ENCODE data around the gene MITF.
A peak's percentile ranks its signal among the peaks of the same experiment; 100 is the strongest.

MITF gene, protein sequence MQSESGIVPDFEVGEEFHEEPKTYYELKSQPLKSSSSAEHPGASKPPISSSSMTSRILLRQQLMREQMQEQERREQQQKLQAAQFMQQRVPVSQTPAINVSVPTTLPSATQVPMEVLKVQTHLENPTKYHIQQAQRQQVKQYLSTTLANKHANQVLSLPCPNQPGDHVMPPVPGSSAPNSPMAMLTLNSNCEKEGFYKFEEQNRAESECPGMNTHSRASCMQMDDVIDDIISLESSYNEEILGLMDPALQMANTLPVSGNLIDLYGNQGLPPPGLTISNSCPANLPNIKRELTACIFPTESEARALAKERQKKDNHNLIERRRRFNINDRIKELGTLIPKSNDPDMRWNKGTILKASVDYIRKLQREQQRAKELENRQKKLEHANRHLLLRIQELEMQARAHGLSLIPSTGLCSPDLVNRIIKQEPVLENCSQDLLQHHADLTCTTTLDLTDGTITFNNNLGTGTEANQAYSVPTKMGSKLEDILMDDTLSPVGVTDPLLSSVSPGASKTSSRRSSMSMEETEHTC

DNA sequence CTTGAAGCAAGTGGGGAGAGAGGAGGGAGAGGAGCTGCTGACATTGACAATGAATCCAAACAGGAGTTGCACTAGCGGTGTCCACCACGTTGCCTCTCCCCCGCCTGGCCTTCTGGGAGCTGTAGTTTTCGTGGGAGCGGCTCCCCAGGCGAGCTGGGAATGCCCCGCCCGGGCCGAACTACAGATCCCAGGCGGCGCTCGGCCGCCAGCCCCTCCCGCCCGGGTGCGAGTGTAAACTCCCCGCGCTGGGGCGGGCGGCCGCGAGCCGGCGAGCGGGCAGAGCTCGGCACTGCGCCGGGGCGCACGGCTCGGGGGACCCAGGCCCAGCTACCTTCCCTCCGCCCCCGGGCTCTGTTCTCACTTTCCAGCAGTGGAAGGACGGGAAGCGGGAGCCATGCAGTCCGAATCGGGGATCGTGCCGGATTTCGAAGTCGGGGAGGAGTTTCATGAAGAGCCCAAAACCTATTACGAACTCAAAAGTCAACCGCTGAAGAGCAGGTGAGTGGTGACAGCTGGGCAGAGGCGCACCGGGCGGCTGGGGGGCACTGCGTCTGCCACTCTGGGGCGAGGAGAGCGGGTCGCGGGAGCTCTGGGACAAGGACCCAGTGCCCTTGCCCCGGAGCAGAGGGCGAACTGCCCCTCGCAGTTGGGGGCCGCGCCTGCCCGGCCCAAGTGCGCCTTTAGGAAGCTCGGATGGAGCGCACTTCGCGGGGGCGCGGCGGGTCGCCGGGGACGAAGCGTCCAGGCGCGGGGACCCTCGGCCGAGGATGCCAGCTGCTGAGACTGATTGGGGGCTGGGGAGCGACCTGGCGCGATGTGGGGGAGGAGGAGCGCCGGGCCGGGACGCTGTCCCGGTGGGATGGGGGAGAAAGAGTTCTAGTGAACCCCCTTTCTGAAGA, at the start of gene MITF:
Gene MITF (plus strand): TSS at position 261 of the 899 bp plus-strand sequence. CDS start 134 bp downstream, at position 395.
- DNase-seq: peak; percentile 55

DNA sequence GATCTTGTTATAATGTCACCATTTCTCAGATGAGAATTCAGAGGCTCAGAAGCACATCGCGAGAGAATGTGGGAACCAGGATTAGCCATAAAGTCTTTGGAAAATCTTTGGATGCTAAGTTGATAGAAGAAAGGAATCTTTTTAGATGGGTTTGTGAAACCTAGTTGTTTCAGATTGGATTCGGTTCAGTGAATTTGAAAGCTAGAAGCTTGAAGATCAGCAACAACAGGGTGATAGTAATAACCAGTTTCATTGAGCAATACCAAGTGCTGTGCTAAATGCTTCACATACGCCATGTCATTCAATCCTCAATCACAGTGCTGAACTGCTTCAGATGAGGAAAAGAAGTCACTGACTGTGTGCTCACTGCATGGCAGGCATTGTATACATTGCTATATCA, 47.4 kb upstream of the MITF start:
- DNase-seq: no peak

DNA sequence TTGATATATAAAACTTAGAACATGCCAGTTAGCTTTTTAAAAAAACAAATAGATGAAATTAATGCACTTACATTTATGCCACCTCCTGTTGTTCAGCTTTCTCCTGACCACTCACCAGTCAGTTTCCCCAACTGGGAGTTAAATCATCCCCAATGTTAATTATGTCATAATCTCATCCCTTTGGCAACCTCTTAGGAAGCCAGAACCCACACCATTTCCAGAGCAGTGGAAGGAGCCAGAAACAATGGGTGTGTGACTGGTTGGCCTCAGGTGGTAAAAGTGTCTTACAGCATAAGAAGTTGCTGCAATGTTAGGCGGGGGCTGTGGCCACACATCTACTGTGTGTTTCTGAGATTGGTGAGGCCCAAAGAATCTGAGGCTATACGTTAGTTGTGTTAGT, 46.5 kb upstream of the MITF start:
- DNase-seq: no peak

DNA sequence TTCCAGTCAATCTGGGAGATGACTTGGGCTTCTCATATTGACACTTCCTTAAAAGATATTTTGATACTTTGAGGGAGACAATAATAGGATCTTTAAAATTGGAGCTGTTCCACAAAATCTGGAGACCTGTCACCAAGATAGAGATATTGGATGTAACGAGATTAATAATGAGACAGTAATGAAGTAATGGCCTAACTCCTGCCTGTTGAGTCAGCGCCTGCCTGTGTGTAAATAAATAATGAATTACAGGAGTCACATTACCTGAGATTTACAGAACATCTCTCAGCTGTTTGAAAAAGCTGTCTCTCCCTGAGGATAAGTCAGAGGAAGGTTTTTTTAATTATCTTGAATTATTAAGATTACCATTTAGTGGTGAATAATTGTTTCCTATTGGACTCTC, 43.8 kb upstream of the MITF start:
- DNase-seq: no peak

DNA sequence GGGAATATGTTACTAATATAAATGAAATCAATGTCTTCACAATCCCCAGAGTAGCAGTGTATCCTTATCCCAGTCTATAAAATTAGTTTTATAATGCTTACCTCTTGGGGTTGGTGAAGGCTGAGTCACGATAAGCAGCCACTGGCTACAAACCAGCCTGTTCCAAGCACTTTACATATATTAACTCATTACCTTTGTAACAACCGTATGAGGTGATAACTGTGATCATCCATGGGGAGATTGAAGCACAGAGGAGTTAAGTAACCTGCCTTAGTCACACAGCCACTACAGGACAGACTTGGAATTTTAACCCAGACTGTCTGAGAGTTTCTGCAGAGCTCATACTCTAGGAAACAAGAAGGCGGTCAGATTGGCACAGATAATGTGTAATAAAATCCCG, 43.3 kb upstream of the MITF start:
- no peak for DNase-seq

DNA sequence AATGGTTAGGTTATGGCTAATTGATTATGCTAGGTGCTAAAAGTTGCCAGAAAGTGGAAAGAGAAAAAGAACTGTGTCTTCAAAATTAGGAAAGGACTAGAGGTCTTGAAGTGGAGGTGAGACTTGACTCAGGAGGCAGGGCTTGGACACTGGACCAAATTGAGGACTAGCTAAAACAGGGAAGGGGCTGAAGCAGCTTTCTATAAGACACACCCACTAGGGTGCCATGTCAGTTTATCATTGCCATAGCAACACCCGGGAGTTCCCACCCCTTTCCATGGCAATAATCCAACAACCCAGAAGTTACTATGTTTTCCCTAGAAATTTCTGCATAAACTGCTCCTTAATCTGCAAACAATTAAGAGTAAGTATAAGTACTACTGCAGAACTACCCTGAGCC, 42.9 kb upstream of the MITF start:
- DNase-seq: no peak

DNA sequence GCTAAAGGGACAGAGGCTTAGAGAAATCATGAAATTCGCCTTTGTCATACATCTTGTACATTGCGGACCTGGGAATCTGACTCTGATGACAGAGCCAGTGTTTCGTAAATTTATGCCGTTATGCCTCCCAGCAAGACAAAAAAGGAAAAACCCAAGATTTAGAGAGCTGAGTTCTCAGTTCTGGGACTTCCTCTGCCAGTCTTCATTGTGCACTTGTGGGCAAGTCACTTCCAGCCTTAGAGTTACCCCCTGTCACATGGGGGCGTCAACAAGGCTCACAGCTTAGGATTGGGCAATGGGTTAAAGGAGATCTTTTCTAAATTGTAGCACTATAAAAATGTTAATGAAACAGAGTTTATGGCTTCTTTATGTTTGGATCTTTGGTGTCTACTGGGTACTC, 41.9 kb upstream of the MITF start:
- no peak for DNase-seq

DNA sequence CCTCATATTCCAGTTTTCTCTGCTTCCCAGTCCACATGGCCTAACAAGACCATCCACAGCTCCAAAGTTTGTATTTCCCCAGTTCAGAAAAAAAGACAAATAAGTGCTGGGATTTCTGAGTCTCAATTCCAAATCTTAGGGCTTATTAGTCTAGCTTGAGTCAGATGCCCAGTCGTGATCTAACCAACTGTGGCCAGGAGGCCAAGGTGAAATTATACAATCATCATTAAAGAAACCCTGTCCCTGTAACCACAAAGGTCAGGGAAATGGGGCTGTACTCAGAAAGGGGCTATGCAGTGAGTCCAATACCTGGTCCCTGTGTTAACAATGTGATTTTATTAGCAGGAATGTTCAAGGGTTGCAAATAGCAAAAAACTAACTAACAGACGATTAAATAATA, 40.5 kb upstream of the MITF start:
- DNase-seq: no peak

DNA sequence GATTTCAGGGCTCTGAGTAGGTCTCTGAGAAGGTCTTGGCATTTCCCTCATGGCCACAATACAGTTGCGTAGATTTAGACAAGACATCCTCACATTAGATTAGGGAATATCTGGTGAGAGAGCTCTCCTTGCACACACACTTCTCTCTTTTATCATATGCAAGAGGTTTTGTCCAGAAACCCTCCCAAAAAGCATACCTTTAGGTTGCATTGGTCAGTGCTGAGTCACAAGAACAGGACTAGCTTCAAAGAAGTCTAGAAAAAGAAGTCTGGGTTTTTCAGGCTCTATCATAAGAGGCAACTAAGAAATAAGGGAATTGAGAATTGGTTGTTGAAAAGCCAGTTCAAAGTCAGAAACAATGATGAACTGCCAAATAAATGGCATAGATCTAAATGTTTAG, 40.1 kb upstream of the MITF start:
- DNase-seq: no peak

DNA sequence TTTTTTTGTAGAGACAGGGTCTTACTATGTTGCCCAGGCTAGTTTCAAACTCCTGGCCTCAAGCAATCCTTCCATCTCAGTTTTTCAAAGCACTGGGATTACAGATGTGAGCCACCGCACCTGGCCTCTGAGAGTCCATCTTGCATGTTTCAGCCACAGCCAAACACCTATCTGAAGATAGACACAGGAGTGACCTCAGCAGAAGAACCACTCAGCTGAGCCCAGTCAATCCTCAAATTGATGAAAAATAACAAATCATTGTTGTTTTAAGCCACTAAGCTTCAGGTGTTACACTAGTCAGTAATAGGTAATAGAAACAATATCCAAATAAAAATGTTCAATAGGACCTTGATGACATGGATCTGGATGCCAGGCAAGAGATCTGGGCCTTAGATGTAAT, 38.3 kb upstream of the MITF start:
- no peak for DNase-seq

DNA sequence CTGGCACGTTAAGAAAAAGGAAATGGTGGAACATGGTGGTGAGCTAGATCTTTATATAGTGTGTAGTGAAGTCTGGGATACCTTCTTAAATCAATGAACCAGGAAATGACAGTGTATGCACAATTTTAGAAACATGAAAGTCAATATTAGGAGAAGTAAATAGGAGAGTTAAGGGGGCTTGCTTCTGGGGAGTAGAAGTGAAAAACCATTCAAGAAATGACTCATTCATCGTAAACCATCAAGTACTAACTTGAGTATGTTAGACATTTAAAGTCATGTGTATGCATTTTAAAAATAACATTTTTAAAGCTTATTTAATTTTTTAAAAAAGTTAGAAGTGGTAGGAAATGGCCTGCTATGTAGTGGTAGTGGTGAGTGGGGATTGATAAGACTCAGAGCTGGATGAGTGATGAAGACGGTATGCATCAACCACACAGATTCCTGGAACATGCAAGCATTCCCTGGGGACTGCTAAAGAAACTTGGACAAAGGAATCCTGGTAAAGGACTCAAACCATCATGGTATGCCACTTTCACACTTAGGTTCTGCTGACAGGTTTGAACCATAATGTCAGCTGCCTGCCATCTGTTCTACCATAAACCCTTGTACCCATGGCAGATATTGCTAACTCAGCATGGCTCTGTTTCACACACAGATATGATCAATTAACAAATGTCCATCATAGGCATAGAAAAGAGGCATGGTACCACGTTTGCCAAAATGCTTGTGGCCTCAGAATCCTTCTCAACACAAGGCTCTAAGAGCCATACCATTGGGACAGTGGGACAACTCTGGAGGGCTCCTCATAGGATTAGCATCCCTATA, 28.9 kb upstream of the MITF start:
- DNase-seq: no peak

DNA sequence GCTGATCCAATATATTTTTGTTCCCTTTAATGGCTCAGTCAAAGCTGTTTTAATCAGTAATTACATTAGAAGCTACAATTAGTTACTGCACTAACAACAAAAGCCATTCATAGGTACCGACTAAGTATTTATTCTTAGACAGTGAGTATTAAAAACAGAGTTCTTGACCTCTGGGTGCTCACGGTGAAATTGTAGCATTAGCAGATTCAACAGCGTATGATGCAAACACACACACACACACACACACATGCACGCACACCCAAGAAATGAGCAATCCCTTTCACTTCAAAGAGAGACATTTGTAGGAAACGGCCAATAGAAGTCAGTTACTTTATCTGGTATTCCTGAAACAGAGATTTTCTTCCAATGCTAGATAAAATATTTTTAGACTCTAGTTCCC, 27.0 kb upstream of the MITF start:
- DNase-seq: no peak

DNA sequence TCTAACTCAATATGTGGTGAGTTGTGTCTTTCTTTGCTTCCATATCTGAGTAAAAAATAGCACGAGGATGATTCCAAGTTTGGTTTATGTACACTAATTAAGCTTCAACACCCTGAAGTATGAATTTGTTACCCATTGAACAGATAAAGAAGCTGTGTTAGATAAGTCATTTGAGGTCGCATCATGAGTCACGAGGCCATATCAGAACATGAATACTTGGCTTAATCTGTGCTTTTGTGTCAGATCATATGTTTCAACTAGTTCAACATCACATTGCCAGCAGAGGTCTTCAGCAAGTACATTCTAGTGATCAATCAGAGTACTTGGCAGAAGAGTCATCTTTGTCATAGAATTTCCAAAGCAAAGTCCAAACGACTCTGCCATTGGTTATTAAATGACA, 26.3 kb upstream of the MITF start:
- no peak for DNase-seq

DNA sequence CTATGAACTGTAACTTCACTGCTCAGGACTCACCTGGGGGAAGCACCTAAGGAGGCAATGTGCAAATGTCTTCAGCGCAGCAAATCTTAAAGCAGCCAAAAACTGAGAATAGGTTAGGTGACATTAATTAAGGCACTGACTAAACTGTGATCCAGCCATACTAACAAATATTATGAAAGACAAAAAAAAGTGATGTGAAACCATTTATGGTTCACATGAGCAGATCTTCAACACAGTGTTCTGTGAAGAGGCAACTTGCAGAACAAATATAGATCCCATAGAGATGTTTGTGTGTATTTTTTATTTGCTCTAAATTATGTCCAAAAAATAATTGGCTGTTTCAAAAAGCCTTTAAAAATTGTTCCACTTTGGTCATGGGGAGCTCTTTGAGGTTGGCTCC, 24.1 kb upstream of the MITF start:
- no peak for DNase-seq

DNA sequence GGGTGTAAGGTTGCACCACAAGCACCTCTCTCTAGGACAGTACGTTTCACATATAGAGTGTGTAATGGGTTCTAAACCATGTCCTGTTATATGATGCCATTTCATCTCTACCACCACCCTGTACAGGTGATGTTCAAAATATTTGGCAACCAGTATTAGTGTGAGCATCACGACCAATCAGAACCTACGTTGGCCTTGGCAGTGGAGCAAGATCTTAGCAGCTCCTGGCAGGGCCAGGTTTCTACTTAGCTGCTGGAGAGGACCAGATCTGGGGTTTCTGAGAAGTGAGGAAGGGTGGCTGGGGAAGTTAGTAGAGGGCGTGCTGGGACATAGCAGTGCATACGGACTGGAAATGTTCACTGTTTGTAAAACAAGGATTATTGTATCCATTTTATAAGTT, 23.1 kb upstream of the MITF start:
- no peak for DNase-seq

DNA sequence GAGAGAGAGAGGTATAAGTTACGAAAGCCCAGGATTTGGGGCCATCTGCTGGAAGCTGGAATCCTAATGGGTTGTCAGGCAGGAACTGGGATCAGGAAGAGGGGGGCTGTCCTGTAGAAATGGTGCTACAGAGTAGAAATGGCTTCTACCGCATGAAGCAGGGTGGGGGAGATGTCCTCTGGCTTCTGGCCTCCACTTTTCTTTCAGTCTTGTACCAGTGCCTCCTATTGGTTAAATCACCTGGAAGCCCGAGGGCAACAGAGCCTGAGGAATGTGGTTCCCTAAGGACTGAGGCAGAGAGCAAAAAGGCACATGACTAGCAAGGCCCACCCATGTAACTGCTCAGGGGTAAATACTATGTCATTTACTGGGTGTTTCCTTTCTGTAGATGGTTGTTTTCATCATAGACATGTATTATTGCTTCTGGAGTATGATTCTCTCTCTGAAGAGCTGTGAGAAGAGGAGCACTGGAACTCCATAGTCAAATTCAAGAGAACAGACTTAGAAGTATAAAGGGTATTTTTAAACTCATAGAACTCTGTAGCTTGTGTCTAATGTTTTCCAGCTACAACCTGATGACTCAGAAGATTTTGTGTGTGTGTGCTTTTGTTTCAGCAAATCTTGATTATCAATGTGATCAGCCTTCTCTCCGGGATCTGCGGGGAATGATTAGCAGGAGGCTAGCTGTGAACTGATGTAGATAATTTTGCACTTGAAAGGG, 20.2 kb upstream of the MITF start:
- no peak for DNase-seq

DNA sequence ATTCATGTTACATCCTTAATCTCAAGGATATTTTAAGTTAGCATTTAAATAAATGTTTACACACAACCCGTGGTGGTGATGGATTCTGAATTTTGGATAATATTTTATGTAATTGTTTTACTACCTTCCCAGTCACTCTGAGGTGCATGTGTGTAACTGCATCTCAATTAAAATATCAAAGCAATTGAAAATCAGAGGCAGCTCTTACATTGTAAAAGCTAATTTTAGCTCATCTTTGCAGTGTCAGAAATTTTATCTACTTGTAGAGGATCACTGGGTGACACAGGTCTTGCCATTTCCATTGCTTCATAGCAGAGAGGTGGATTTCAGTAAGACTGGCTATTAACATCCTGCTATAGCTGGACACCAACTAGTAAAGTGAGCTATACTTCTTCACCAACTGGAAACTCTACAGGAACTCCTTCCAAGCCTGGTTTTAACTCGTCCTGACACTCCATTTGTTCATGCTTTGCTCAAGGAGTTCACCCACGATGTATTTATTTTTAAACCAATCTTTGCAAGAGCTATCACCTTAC, 19.6 kb upstream of the MITF start:
- no peak for DNase-seq

DNA sequence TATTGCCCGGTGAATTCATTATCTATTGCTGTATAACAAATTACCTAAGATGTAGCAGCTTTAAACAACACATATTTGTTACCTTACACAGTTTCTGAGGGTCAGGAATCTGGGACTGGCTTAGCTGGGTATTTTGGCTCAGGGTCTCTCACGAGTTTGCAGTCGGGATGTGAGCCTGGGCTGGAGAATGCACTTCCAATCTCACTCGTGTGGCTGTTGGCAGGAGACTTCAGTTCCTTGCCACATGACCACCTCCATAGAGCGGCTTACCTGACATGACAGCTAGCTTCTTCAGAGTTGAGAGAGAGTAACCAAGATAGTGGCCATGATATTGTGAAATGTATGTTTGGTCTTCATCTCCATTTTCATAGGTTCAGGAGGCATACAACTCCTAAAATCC, 18.4 kb upstream of the MITF start:
- no peak for DNase-seq

DNA sequence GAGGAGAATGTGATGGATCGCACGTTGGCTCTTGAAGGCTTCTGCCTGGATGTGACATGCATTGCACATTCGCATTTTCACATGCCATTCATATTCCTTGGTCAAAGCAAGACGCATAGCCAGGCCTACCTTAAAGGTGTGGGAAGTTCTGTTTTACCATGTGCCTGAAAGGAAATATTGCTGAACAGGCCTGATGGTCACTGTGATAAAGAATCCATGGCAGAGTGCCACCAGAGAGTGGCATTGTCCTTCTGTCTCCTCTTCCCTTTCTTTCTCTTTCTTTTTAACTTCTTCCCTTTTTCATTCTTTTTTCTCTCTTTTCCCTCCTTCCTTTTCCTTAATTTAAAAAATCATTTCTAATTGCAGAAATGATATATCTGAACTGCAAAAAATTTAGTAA, 15.9 kb upstream of the MITF start:
- DNase-seq: no peak

DNA sequence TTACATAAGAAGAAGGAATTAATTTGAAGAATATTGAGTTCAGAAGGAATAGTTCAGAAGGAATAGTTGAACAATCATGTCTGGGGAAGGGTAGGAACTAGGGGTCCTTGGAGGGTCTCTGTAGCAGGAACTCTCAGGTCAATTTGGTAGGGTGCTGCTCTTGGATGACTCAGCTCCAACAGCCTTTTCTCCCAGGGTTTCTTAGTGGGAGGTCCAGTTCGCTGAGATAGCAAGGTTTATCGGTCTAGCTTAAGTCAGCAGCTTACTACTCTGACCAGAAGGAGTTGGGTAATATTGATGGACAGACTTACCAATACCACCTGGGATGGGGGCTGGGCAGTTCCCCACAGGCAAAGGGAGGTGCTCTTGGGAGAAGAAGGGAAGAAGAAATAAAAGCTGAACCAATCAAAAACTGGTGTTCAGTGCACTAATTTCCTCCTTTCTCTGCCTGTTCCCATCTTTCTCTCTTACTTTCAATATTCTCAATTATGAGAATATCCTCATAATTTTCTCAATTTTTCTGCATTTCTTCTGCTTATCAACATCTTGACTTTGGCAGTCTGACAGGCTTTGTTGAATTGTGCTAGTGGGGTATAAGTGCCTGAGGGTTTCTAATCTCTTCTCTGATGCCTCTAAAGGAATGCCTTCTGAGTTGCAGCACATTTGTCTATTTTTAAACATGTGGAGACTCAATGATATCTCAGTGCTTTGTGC, 14.4 kb upstream of the MITF start:
- no peak for DNase-seq

DNA sequence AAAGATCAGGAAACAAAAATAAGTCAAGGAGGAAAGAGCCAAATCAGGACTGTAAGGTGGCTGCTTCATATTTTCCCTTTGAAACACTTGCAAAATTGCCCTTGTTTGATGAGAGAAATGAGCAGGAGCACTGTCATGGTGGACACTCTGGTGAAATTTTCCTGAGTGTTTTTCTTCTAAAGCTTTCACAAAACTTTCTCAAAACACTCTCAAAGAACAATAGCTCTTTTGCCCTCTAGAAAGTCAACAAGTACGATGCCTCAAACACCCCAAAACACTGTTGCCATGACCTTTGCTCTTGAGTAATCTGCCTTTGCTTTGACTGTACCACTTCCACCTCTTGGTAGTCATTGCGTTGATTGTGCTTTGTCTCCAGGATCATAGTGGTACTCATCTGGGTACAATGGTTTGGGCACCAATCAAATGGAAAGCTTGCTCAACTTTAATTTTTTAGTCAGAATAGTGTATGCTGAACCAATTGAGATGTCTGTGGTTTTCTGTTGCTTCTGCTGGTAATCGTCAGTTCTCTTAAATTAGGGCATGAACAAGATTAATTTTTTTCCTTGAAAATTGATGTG, 13.2 kb upstream of the MITF start:
- no peak for DNase-seq

All from GOT3 (cell line).